Eye (tissue), 1 donor: ENCODE measurements around the gene KCNQ1.

Experiments used
- DNase-seq: peaks from one replicate; pipeline ENCODE4 v3.0.0-alpha.2; 2015

The KCNQ1 gene

DNA sequence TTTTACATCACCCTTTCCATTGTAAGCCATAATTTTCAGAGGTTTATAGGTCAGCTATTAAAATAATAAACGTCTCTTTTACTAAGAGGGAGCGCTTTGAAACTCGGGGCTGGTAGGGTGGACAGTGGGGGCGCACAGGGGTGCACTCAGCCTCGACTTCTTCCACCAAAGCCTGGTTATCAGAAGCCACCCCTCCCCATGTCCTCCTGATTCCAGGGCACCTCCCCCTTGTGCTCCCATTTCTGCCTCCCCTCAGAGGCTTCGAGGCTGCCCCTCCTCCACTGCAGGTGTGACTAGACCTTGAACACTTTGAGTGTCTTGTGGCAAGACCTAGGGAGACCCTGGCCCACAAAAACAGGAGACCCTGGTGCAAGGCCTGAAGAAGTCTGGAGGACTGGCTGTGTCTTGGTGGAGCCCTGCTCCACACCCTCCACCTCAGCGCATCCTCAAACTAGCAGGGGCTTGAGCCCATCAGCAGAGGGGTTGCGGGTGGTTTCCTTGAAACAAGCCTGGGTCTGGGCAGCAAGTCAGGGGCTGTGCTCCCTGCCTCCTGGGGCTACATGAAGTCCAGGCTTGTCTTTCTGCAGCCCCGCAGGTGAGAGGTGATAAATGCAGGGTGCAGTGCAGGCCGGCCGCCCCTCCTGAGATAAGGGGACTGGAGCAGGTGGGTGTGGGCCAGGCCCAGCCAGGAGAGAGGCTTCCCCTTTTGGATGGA is 437.7 kb downstream of the KCNQ1 start:
- peak; percentile 41 for DNase-seq

GRCh38 chr11:2883640-2883978 is 438.8 kb downstream of the KCNQ1 start:
- DNase-seq, result no peak

DNA sequence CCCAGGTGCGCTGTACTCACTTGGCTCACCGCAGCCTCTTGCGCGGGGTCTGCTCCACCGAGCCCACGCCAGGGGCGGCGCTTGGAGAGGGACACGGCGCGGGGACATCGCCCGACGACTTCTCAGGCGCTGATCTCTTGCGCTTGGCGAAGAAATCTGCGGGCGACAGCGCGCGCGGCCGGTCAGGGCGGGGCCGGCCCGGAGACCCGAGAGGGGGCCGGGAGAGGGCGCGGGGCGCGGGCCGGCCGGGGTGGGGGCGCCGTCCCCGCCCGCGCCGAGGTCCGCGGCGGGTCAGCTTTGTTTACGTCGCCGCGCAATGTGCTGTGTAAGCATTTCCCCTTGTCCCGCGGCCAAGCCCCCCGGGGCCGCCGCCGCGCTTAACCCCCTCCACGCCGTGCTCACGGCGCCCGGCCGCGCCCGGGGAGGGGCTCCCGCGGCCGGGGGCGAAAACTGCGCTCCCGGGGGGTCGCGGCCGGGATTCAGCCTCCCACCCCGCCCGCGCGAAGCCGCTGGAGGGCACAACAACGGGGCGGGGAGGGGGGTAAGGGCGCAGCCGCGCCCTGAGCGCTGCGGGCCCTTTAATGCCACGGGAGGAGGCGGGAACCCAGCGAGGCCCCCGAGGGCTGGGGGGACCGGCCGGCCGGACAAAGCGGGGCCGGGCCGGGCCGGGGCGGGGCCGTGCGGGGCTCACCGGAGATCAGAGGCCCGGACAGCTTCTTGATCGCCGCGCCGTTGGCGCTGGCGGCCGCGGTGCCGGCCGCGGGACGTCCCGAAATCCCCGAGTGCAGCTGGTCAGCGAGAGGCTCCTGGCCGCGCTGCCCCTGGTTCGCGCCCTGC is 439.4 kb downstream of the KCNQ1 start:
- peak; percentile 77 for DNase-seq

- DNase-seq, result no peak
Observed at GRCh38 chr11:2885017-2885677, 440.3 kb downstream of the KCNQ1 start.

- peak; percentile 97 for DNase-seq
Observed at GRCh38 chr11:2885678-2886081, 440.9 kb downstream of the KCNQ1 start, which contains the start of gene CDKN1C. CDKN1C (minus strand) TSS chr11:2885775; CDS start chr11:2885456, 319 bp downstream.

- peak; percentile 88 for DNase-seq
Observed at GRCh38 chr11:2886191-2886894, 441.5 kb downstream of the KCNQ1 start.

DNA sequence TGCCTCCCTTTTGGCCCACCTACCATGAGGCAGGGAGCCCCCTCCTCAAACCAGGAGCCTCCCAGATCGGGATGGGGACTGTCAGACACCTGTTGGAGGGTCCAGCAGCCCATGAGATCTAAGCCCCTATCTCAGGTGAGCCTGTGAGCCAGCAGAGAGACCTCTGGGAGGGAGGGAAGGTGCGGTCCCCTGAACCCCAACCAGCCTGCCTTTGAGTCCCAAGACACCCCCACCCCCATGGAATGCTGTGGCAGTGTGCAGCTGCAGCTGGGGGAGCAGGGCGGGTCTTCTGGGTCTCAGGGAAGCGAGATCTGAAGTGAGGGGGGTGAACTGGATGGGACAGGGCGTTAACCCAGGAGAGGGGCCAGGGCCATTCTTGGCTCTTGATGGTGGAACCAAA is 442.1 kb downstream of the KCNQ1 start:
- no peak for DNase-seq

- DNase-seq, result peak; percentile 52
Observed at GRCh38 chr11:2887515-2888195, 442.8 kb downstream of the KCNQ1 start.

DNA sequence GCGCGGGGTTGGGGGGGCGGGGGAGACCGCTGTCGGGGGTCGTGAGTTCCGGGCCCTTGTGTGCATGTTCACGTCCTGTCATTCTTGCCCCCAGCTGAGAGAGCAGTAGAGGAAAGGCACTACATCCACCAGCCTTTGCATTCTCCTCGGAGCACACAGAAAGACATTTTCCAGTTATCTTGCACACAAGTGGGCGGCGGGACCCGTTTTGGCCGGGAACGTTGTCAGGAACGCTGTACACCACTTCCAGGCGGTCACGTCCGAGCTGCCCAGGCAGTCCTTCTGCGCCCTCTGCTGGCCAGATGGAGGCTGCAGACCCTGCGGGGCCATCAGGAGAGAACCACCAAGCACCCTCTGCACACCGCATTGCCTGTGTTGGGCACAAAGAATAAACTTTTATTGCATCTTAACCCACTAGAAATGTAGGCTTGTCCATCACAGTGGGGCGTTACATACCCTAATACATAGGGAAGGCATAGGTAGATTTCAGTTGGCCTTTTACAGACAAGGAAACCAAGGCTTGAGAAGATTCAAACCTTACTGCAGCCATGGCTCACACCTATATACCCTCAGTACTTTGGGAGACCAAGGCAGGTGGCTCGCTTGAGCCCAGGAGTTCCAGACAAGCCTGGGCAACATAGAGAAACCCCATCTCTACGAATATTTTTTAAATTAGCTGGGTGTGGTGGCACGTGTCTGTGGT is 443.6 kb downstream of the KCNQ1 start:
- DNase-seq, result peak; percentile 96

GRCh38 chr11:2889362-2890273 is 444.8 kb downstream of the KCNQ1 start:
- no peak for DNase-seq

DNA sequence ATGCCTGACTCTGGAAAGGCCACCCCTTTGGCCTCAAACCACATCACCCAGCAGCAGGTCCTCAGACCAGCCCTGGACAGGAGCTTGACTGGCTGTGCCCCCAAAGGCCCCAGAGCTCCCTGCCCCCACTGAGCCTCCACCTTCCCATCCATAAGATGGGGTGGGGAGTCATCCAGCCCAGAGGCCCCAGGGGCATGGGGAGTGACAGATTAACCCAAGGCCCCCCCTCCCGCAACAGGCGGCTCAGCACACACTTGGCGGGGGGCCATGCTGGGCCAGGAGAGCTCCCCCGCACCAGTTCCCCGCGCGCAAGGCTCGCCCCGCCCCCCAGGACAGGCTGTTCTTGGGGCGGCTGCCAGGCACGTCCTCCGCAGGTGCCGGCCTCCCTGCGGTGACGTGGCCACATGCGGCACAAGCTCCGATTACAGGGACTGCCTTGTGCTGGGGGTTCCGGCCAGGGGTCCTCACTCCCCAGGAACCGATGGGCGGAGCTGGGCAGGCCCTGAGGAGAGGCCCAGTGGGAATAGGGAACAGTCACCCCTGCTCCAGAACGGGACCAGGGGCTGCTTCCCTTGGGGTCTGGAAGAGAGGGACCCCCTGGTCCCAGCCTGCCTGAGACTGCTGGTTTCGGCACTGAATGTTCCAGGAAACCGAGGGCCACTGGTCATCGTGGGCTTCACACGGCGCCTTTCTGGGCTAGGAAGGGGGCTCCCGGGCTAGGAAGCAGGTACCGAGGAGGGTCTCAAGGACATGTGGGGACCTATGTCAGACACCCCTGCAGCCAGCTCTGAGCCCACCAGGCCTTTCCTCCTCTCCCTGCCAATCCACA is 445.9 kb downstream of the KCNQ1 start:
- peak; percentile 49 for DNase-seq

- peak; percentile 42 for DNase-seq
Observed at GRCh38 chr11:2891326-2892214, 446.8 kb downstream of the KCNQ1 start.

DNA sequence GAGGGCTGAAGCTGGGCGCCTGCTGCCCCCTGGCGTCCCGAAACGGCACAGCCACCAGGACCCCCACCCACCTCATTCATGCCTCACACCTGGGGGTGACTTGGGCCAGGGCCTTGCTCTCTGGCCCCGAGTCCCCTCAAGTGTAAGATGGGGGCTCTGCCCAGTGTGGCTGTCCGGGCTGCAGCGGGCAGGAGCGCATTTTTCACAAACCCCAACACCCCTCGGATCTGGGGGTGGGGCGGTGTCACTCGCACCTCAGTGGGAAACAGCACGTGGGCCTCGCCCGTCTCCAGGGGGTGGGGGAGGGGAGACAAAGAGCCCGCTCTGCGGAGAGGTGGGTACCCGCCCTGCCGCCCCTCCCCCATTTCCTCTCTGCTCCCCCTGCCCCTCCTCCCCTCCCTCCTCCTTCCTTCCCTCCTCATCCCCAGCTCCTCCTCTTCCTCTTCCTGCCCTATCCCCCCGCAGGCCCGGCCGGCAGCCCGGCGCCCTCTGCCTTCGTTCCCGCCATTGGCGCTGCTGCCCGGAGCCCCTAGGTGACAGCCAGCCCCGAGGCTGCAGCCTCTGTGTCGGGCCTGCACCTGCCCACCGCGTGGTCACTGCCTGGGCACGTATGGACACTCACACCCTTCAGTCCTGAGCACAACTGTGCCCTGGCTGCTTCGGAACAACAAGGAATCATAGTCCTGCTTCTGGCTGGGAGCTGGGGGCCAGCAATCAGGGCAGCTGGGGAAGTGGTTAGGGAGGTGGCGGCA is 447.6 kb downstream of the KCNQ1 start:
- DNase-seq, result peak; percentile 91

GRCh38 chr11:2892967-2893528 is 448.2 kb downstream of the KCNQ1 start:
- DNase-seq, result no peak

GRCh38 chr11:2893935-2894334 is 449.1 kb downstream of the KCNQ1 start:
- no peak for DNase-seq

DNA sequence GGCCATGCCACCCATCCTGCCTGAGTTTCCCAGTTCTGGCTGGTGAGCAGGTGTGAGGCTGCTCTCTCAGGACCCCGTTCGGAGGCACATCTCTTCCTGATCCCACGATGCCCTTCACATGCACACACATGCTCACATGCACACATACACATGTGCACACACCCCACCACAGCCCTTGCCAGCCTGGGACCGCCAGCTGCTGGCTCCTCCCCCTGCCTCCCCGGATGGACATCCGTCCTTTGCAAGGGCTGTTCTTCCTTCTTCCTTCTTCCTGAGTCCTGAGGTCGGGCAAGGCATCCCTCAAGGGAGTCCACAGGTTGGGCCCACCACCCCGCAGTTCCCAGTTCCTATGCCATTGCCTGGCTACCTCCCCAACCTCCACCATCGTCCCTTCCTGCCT is 451.2 kb downstream of the KCNQ1 start:
- DNase-seq, result no peak

DNA sequence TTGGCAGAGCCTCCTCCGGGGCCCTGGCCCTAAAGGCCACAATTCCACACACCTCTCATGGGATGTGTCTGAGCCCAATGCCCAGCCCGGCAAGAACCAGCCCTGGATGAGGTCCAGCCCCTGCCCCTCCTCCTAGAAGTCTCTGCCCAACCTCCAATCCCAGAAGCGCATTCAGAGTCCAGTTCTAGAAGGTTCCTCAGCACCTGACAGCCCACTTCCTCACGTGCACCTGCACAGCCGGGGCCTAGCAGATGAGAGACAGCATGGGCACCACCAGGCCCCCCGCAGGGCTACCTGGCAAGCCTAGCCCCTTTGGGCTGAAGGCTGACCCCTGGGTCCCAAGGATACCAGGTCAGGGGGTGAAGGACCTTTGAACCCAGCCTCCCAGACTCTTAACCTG is 452.2 kb downstream of the KCNQ1 start:
- no peak for DNase-seq
